ENCODE results near the gene TAF1C.

Gene TAF1C

DNA sequence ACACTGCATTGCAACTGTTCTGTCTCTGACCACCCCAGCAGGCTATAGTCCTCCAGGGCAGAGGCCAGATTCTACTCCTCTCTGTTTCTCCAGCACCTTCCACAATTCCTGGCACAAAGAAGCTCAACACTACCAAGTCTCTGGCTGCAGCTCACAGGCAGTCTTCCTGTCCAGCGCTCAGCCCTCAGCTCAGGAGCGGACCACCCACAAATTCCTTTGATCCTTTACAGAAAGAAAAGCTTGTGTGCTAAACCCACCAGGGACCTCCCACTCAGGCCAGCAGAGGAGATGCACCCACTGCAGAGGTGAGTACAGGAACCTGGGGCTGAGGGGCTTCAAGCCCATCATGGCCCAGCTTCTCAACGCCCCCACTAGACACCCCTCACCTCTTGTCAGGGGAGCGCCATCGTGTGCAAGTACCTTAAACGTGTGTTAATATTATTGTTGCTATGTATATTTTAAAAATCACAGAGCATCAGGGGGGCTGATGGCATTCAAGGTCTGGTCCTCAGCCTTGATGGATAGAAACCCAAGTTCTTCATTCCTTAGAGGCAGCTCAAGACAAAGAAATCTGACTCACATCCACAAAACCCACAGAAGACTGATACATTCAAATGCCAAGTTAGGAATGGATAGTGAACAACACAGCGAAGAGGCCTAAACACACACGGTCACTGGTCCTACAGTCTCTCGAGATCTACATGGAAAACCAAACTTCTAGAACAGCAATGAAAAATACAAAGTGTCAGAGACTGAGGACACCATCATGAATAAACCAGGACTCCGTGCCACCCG, 50.3 kb downstream of the TAF1C start:
- in situ Hi-C loops (cut with HindIII; ENCODE audit: low sequenced_read_pairs) = loop anchor here (5.0 kb wide), 1 partner anchor 49 kb away; no protein-coding TSS in a partner anchor

DNA sequence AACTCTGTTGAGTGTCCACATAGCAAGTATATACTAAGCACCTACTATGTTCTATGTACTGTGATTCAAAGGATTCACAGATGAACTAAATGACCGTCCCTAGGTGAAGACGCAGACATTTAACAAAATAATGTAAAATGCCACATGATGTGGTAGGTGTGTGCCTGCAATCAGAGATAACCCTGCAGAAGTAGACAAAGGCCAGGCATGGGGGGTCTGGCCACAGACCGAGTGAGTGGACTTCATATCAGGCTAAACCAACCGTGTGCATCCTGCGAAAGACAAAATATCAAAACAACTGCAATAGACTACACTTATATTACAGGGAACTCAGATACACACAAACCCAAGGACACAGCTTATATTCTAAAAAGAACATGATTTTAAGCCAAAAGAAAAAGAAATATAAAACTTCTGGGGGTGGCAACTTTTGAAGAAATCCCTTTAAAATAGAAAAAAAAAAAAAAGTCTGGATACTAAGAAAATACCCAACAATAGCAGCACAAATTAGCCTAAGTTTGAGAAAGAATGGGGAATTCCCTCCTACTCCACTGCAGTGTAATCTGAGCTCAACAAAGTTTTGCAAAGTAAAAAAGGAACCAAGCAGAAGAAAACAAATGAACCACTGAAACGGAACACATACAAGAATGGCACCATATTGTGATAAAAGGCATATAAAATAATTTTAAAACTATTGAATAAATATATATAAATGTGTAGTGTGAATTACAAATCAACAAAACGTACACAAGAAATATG, 54.2 kb downstream of the TAF1C start:
- in situ Hi-C loops (cut with HindIII; ENCODE audit: low sequenced_read_pairs) = no loop called here

DNA sequence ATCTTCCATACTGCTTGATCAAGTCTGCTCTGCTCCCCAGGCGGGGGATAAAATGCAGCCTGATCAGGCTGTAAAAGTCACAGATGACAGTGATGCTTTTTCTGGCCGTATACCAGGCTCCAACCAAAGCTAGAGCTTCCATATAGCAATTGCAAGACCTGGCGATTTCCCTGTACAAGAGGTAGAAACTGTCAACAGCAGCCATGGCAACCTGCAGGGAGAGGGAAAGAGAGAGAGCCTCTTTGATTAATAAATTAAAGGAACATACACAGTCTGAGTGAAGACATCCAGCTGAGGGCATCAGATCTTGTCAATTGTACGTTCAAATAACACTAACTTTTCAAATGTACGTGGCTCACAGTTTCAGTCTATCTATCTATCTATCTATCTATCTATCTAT, 55.7 kb downstream of the TAF1C start:
- in situ Hi-C loops (cut with HindIII; ENCODE audit: low sequenced_read_pairs) = no loop called here

Data from DLD1 (cell line).